A673 (cell line): ENCODE data around the gene BMP2K. TPM values are rescaled to one million over a fixed set of nuclear protein-coding genes. Genes with fewer than 3 reads are reported as not detected.

Experiments used
- BruUV-seq: library from RNA; stranded (reverse); fragments of 400-500 nt; replicated peaks from 2 replicates; lab custom pipeline; 2021; lab: Mats Ljungman, UMichigan
- CTCF ChIA-PET: fragments of 300-600 bp; sonication (Branson Sonifier 250); formaldehyde crosslinking; loops from one replicate; lab custom pipeline; 2022; ENCODE audit warnings: antibody characterized with exemption; lab: Charles Lee
- POLR2A ChIA-PET: fragments of 300-600 bp; sonication (Branson Sonifier 250); formaldehyde crosslinking; loops from one replicate; lab custom pipeline; 2022; ENCODE audit warnings: antibody characterized with exemption; ENCODE audit not compliant: low non-redundant PET; lab: Charles Lee
- DNase-seq: peaks from one replicate; pipeline ENCODE4 v3.0.0-alpha.2; 2015; ENCODE audit warnings: low spot score
- H3K27ac ChIP-seq: fragments of 200-600 bp; sonication (generic); 2 replicates; pipeline ENCODE4 v1.5.1; 2016; ENCODE audit warnings: mixed run types, low read depth, mild to moderate bottlenecking, mixed read lengths, antibody characterized with exemption, low read length; ENCODE audit not compliant: poor library complexity, severe bottlenecking
- H3K27me3 ChIP-seq: fragments of 200-600 bp; sonication (generic); replicated peaks from 2 replicates; pipeline ENCODE4 v1.6.1; 2017; ENCODE audit warnings: mixed run types, low read depth, mild to moderate bottlenecking, mixed read lengths, antibody characterized with exemption, low read length; ENCODE audit not compliant: insufficient read depth, poor library complexity
- H3K36me3 ChIP-seq: fragments of 200-600 bp; sonication (generic); 2 replicates; pipeline ENCODE4 v1.6.1; 2016; ENCODE audit warnings: mixed run types, mild to moderate bottlenecking, mixed read lengths, antibody characterized with exemption, low read length; ENCODE audit not compliant: insufficient read depth, poor library complexity, severe bottlenecking
- H3K4me1 ChIP-seq: fragments of 200-600 bp; sonication (generic); 2 replicates; pipeline ENCODE4 v1.6.1; 2017; ENCODE audit warnings: mixed run types, mild to moderate bottlenecking, mixed read lengths, antibody characterized with exemption, low read length; ENCODE audit not compliant: insufficient read depth, poor library complexity, severe bottlenecking
- H3K4me3 ChIP-seq: fragments of 200-600 bp; sonication (generic); 2 replicates; pipeline ENCODE4 v1.5.1; 2016; ENCODE audit warnings: low read depth, mixed run types, mild to moderate bottlenecking, mixed read lengths, low read length; ENCODE audit not compliant: poor library complexity, severe bottlenecking
- H3K9me3 ChIP-seq: fragments of 200-600 bp; sonication (generic); 2 replicates; pipeline ENCODE4 v1.6.1; 2016; ENCODE audit warnings: mixed run types, low read depth, mild to moderate bottlenecking, mixed read lengths, antibody characterized with exemption, low read length; ENCODE audit not compliant: poor library complexity, severe bottlenecking
- EZH2 ChIP-seq: fragments of 200-600 bp; sonication (generic); IDR thresholded peaks from 2 replicates; pipeline ENCODE4 v1.6.1; 2017; ENCODE audit warnings: borderline replicate concordance, low read depth, mild to moderate bottlenecking, mixed read lengths, antibody characterized with exemption, low read length; ENCODE audit not compliant: poor library complexity, severe bottlenecking
- intact Hi-C: fragments of 100-400 bp; cut with micrococcal nuclease; formaldehyde crosslinking; loops from one replicate; pipeline ENCODE4 v1.10.0; 2022; ENCODE audit not compliant: unreplicated experiment
- total RNA-seq: library from RNA; stranded (reverse); gene quantifications from 2 replicates; pipeline ENCODE4 v1.2.3, GENCODE V29; 2021
- TF ChIP-seq, protein P1 (sequence below): fragments of 300-800, 200-600 bp; sonication (generic); conservative IDR thresholded peaks from 2 replicates; pipeline ENCODE4 v1.5.1; 2017; ENCODE audit warnings: low read depth, mild to moderate bottlenecking, antibody characterized with exemption, low read length, moderate library complexity, mixed read lengths

Gene BMP2K
- total RNA-seq, 1 experiment from 2014 or later, result 14.3 TPM

DNA sequence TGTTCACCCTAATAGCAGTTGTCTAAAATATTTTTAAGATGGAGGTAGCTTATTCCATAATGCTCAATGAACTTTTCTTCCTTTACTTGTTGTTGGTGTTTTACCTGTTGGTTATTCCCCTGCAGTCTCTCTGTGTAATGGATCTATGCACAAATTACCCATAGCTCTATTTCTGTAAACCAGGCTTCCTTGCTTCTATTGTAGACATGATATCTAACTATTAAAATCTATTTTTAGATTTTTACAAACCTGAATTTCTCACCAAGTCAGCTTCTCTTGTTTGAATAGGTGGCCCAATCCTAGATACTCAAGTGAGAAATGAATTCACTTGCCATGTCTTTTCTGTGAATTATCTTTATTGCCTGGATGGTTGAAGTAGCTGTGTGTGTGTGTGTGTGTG, 24.8 kb downstream of the BMP2K start:
- no TSS peak for BruUV-seq
- no peak for DNase-seq
- TF ChIP-seq, protein P1, sequence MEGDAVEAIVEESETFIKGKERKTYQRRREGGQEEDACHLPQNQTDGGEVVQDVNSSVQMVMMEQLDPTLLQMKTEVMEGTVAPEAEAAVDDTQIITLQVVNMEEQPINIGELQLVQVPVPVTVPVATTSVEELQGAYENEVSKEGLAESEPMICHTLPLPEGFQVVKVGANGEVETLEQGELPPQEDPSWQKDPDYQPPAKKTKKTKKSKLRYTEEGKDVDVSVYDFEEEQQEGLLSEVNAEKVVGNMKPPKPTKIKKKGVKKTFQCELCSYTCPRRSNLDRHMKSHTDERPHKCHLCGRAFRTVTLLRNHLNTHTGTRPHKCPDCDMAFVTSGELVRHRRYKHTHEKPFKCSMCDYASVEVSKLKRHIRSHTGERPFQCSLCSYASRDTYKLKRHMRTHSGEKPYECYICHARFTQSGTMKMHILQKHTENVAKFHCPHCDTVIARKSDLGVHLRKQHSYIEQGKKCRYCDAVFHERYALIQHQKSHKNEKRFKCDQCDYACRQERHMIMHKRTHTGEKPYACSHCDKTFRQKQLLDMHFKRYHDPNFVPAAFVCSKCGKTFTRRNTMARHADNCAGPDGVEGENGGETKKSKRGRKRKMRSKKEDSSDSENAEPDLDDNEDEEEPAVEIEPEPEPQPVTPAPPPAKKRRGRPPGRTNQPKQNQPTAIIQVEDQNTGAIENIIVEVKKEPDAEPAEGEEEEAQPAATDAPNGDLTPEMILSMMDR, result no peak
- TF ChIP-seq EZH2, result no peak
- no peaks in the 10 kb centered on the region for H3K27me3 ChIP-seq
- POLR2A ChIA-PET, result no interaction called here
- no peaks in the 10 kb centered on the region for H3K4me1 ChIP-seq
- intact Hi-C loops, result no loop called here
- H3K27ac ChIP-seq, result no peak overlapping the region
- CTCF ChIA-PET, result no interaction called here
- no peaks in the 10 kb centered on the region for H3K36me3 ChIP-seq
- H3K9me3 ChIP-seq, result no peaks in the 10 kb centered on the region
- no peak overlapping the region for H3K4me3 ChIP-seq

GRCh38 chr4:78803983-78804382, 27.8 kb downstream of the BMP2K start:
- no peaks in the 10 kb centered on the region for H3K4me1 ChIP-seq

GRCh38 chr4:78806943-78807460, 30.9 kb downstream of the BMP2K start:
- no peaks in the 10 kb centered on the region for H3K4me1 ChIP-seq
- POLR2A ChIA-PET, result no interaction called here
- BruUV-seq, result no TSS peak

More at GRCh38 chr4:78803983-78804382, 27.8 kb downstream of the BMP2K start:
- ChIA-PET CTCF (no interaction called here), POLR2A (no interaction called here)
- TF ChIP-seq, protein P1, result no peak
- no peak for TF ChIP-seq EZH2
- intact Hi-C loops, result no loop called here
- no peaks in the 10 kb centered on the region for H3K36me3 ChIP-seq
- H3K27ac ChIP-seq, result no peak overlapping the region
- DNase-seq, result no peak
- H3K4me3 ChIP-seq, result no peak overlapping the region
- H3K9me3 ChIP-seq, result no peaks in the 10 kb centered on the region
- no TSS peak for BruUV-seq
- no peaks in the 10 kb centered on the region for H3K27me3 ChIP-seq

More at GRCh38 chr4:78806943-78807460, 30.9 kb downstream of the BMP2K start:
- DNase-seq, result no peak
- Histone ChIP-seq H3K4me3 (no peak overlapping the region), H3K27me3 (no peaks in the 10 kb centered on the region), H3K27ac (no peak overlapping the region), H3K9me3 (no peaks in the 10 kb centered on the region), H3K36me3 (no peaks in the 10 kb centered on the region)
- no peak for TF ChIP-seq EZH2
- TF ChIP-seq, protein P1, result no peak
- intact Hi-C loops, result no loop called here
- CTCF ChIA-PET, result no interaction called here
